CD8-positive, alpha-beta memory T cell (primary cell): ENCODE results near the gene ZNF581. TPM values are rescaled to one million over a fixed set of nuclear protein-coding genes. Genes with fewer than 3 reads are reported as not detected.

ENCODE experiments used
- CTCF ChIA-PET: fragments of 350-600 bp; sonication (Branson Sonifier 250); formaldehyde crosslinking; loops from one replicate; lab custom pipeline; 2021; ENCODE audit warnings: antibody characterized with exemption; lab: Charles Lee
- POLR2A ChIA-PET: fragments of 350-600 bp; sonication (Branson Sonifier 250); formaldehyde crosslinking; loops from one replicate; lab custom pipeline; 2021; ENCODE audit warnings: antibody characterized with exemption; lab: Charles Lee
- DNase-seq, 5 donors: peaks; one replicate each; pipeline versions ENCODE4 v3.0.0 to v3.0.0-alpha.2; 2020 to 2022; ENCODE audit warnings: mixed read lengths in 1 of 5
- H3K27ac ChIP-seq: one replicate; pipeline ENCODE4 v1.7.0; 2013; ENCODE audit warnings: low read depth, mild to moderate bottlenecking, low read length, moderate library complexity
- H3K27me3 ChIP-seq: 2 replicates; pipeline ENCODE4 v1.7.0; 2013; ENCODE audit warnings: low read length, mild to moderate bottlenecking; ENCODE audit not compliant: insufficient read depth, poor library complexity, severe bottlenecking
- H3K36me3 ChIP-seq: 2 replicates; pipeline ENCODE4 v1.7.0; 2013; ENCODE audit warnings: mild to moderate bottlenecking, low read length, moderate library complexity; ENCODE audit not compliant: insufficient read depth
- H3K4me1 ChIP-seq: 2 replicates; pipeline ENCODE4 v1.7.0; 2013; ENCODE audit warnings: mild to moderate bottlenecking, low read length, moderate library complexity; ENCODE audit not compliant: insufficient read depth
- H3K4me3 ChIP-seq: 2 replicates; pipeline ENCODE4 v1.7.0; 2013; ENCODE audit warnings: mild to moderate bottlenecking, low read length
- H3K9me3 ChIP-seq: 2 replicates; pipeline ENCODE4 v1.7.0; 2013; ENCODE audit warnings: mild to moderate bottlenecking, low read length
- H3K27ac Mint-ChIP-seq, 8 donors: one replicate each; pipeline ENCODE4 v1.8.0; 2020 to 2021; ENCODE audit warnings: mixed read lengths in 8 of 8, mild to moderate bottlenecking in 6 of 8, inconsistent platforms in 3 of 8, moderate library complexity in 3 of 8
- H3K27me3 Mint-ChIP-seq, 2 donors: one replicate each; pipeline ENCODE4 v1.8.0; 2020 to 2021; ENCODE audit warnings: mixed read lengths in 2 of 2, mild to moderate bottlenecking in 1 of 2, moderate library complexity in 1 of 2
- H3K36me3 Mint-ChIP-seq, 3 donors: one replicate each; pipeline ENCODE4 v1.8.0; 2020 to 2021; ENCODE audit warnings: mixed read lengths in 3 of 3, inconsistent platforms in 1 of 3, mild to moderate bottlenecking in 1 of 3
- H3K4me1 Mint-ChIP-seq, 3 donors: one replicate each; pipeline ENCODE4 v1.8.0; 2020 to 2021; ENCODE audit warnings: mixed read lengths in 3 of 3, inconsistent platforms in 1 of 3, mild to moderate bottlenecking in 1 of 3
- H3K4me3 Mint-ChIP-seq, 7 donors: one replicate each; pipeline ENCODE4 v1.8.0; 2020 to 2021; ENCODE audit warnings: mixed read lengths in 7 of 7, mild to moderate bottlenecking in 6 of 7, moderate library complexity in 4 of 7, inconsistent platforms in 2 of 7
- H3K9me3 Mint-ChIP-seq, 5 donors: one replicate each; pipeline ENCODE4 v1.8.0; 2020 to 2022; ENCODE audit warnings: mixed read lengths in 5 of 5, mild to moderate bottlenecking in 3 of 5, moderate library complexity in 2 of 5, inconsistent platforms in 1 of 5
- polyA plus RNA-seq: library from polyadenylated mRNA; unstranded; fragments of 300-500 nt; fragmentation: Illumina TruSeq; gene quantifications from one replicate; pipeline ENCODE4 v1.2.3, GENCODE V29; 2021
- total RNA-seq, 2 experiments: library from RNA; stranded (reverse); gene quantifications; one replicate each; pipeline ENCODE4 v1.2.3, GENCODE V29; 2021

The ZNF581 gene
- 10 to 100 TPM; 32.8 to 34.4 TPM for total RNA-seq
- polyA plus RNA-seq: 23.4 TPM

DNA sequence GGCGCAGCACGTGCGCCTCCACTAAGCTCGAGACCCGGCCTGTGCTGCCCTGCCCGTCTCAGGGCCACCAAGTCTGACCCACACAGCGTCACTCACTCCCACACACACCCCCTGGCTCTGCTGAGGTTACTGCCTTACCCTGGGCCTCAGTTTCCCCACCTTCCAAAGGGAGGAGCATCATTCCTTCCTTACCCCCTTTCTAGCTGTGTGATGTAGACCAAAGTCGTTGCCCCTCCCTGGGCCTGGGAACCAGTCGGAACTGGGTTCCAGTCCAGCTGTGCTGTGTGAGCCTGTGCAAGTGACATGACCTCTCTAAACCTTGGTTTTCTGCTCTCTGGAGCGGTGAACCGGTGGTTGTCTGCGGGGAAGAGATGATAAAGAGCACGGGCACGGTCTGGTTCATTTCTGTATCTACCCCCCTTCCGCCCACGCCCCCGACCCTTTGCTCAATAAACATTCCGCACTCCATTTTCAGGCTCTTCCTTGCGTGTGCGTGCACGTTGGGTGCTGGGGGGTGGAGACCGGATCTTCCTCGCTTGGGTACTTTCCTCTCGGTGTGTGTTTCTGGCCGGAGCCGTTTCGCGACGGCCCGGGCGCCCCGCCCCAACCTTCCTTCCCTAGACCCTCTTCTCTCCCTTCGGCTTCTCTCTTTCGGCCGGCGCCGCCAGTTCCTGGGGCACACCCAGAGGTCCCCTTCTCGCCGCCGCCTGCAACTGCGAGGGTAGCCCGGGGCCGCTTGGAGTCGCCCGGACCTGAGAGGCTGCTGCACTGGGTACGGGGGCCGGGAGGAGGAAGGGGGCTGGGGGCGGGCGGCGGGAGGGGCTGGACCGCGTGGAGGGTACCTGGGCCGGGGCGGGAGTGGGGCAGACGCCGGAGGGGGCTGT, at the start of gene ZNF581:
Gene ZNF581 (plus strand): TSS at position 647 of the 884 bp plus-strand sequence. CDS start 923 bp downstream, outside the sequence.
- peaks cover 33% of the 10 kb centered on the region for H3K4me1 ChIP-seq
- peak within 1 kb of the TSS; percentile 72 for H3K27ac ChIP-seq
- peaks cover 44 to 65% (median 58%) of the 10 kb centered on the region in 3 donors for H3K4me1 Mint-ChIP-seq
- H3K36me3 ChIP-seq: peaks cover 4% of the 10 kb centered on the region
- no peaks in the 10 kb centered on the region for H3K27me3 ChIP-seq
- H3K27me3 Mint-ChIP-seq: no peaks in the 10 kb centered on the region
- DNase-seq: peak; percentile 65 to 84 (median 72)
- H3K36me3 Mint-ChIP-seq: peaks cover 3 to 20% (median 3%) of the 10 kb centered on the region in 3 donors
- H3K27ac Mint-ChIP-seq: peak within 1 kb of the TSS; percentile 85 to 98 (median 96)
- H3K4me3 ChIP-seq: peak within 1 kb of the TSS; percentile 95
- no peaks in the 10 kb centered on the region for H3K9me3 ChIP-seq
- peaks cover 0 to 3% (median 0%) of the 10 kb centered on the region in 5 donors for H3K9me3 Mint-ChIP-seq
- peak within 1 kb of the TSS; percentile 84 to 98 (median 94) for H3K4me3 Mint-ChIP-seq
- POLR2A ChIA-PET: interaction anchor here (0.7 to 2.6 kb wide), 4 partner anchors 10 to 41 kb away, joined by 3 to 23 read pairs (median 8); partner anchors contain the start of genes U2AF2 and ZNF784
- CTCF ChIA-PET: interaction anchor here (0.7 to 1.9 kb wide), 5 partner anchors 10 to 23 kb away, joined by 3 to 14 read pairs (median 4); partner anchors contain the start of gene U2AF2

- peaks cover 3 to 7% of the 10 kb centered on the region in 2 donors for H3K27me3 Mint-ChIP-seq
- ChIA-PET CTCF (interaction anchor here (1.1 kb wide), 1 partner anchor 10 kb away, joined by 3 read pairs; no protein-coding TSS in a partner anchor), POLR2A (no interaction called here)
- Histone ChIP-seq H3K27me3 (no peaks in the 10 kb centered on the region), H3K4me1 (peaks cover 7% of the 10 kb centered on the region), H3K36me3 (peaks cover 12% of the 10 kb centered on the region), H3K9me3 (no peaks in the 10 kb centered on the region), H3K4me3 (no peak overlapping the region), H3K27ac (no peak overlapping the region)
- H3K4me1 Mint-ChIP-seq: peaks cover 6 to 9% (median 7%) of the 10 kb centered on the region in 3 donors
- peaks cover 13 to 45% (median 14%) of the 10 kb centered on the region in 3 donors for H3K36me3 Mint-ChIP-seq
- no peak for DNase-seq
- no peaks in the 10 kb centered on the region for H3K9me3 Mint-ChIP-seq
- peak overlapping the region in 1 of 7 donors; percentile 37 for H3K4me3 Mint-ChIP-seq
- H3K27ac Mint-ChIP-seq: peak overlapping the region in 3 of 8 donors; percentile 59 to 84 (median 67)
Measured at GRCh38 chr19:55594996-55595545, 48.4 kb upstream of the ZNF581 start.

DNA sequence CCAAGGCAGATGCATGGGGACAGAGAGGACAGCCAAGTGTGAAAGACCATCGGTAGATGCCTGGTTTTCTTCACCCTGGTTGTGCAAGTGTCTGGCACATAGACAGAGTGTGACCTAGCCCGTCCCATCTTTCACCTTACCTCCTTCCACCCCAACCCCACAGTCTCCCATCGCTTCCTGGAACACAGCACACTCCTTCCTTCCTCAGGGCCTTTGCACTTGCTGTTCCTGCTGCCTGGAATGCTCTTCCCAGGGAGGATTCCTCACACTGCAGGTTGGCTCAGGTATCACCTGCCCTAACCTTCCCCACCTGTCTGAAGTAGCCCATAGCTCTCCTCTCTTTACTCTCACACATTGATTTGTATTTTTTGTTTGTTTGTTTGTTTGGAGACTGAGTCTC, 47.1 kb upstream of the ZNF581 start:
- H3K36me3 Mint-ChIP-seq: peaks cover 13 to 48% (median 14%) of the 10 kb centered on the region in 3 donors
- DNase-seq: no peak
- Histone ChIP-seq H3K27ac (no peak overlapping the region), H3K4me3 (no peak overlapping the region), H3K4me1 (peaks cover 14% of the 10 kb centered on the region), H3K36me3 (peaks cover 12% of the 10 kb centered on the region), H3K9me3 (no peaks in the 10 kb centered on the region), H3K27me3 (no peaks in the 10 kb centered on the region)
- ChIA-PET CTCF (no interaction called here), POLR2A (no interaction called here)
- H3K9me3 Mint-ChIP-seq: no peaks in the 10 kb centered on the region
- H3K27me3 Mint-ChIP-seq: peaks cover 0 to 2% of the 10 kb centered on the region in 2 donors
- H3K27ac Mint-ChIP-seq: peak overlapping the region in 1 of 8 donors; percentile 54
- H3K4me3 Mint-ChIP-seq: peak overlapping the region in 2 of 7 donors; percentile 9 to 52
- peaks cover 13 to 14% (median 14%) of the 10 kb centered on the region in 3 donors for H3K4me1 Mint-ChIP-seq

DNA sequence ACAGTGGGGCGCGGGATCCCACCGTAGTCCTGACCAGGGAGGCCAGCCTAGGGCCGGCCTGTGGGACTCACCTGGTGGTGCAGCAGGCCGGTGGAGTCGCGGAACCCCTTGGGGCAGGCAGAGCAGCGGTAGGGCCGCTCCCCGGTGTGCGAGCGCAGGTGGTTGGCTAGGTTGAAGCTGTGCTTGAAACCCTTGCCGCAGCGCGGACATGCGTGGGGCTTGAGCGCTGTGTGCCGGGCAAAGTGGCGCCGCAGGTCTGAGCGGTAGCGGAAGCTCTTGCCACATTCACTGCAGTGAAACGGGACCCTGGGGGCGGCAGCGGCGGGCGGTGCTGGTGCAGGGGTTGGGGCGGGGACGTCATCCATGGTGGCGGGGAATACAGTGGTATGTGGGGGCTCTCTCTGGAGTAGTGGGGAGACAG, 45.9 kb upstream of the ZNF581 start:
- CTCF ChIA-PET: interaction anchor here (1.3 kb wide), 1 partner anchor 9 kb away, joined by 3 read pairs; no protein-coding TSS in a partner anchor
- peaks cover 13 to 45% (median 14%) of the 10 kb centered on the region in 3 donors for H3K36me3 Mint-ChIP-seq

GRCh38 chr19:55598034-55598433, 45.4 kb upstream of the ZNF581 start:
- peaks cover 17 to 19% (median 19%) of the 10 kb centered on the region in 3 donors for H3K4me1 Mint-ChIP-seq
- H3K4me3 Mint-ChIP-seq: peak overlapping the region in 1 of 7 donors; percentile 23
- Histone ChIP-seq H3K27ac (no peak overlapping the region), H3K4me3 (no peak overlapping the region), H3K4me1 (peaks cover 16% of the 10 kb centered on the region), H3K27me3 (no peaks in the 10 kb centered on the region), H3K9me3 (no peaks in the 10 kb centered on the region), H3K36me3 (peaks cover 12% of the 10 kb centered on the region)
- peaks cover 0 to 1% of the 10 kb centered on the region in 2 donors for H3K27me3 Mint-ChIP-seq
- peak overlapping the region in 3 of 8 donors; percentile 17 to 72 (median 57) for H3K27ac Mint-ChIP-seq
- CTCF ChIA-PET: interaction anchor here (1.3 to 1.5 kb wide), 2 partner anchors 8 to 9 kb away, joined by 3 to 5 read pairs; no protein-coding TSS in a partner anchor
- no peaks in the 10 kb centered on the region for H3K9me3 Mint-ChIP-seq
- DNase-seq: no peak
- H3K36me3 Mint-ChIP-seq: peaks cover 13 to 45% (median 14%) of the 10 kb centered on the region in 3 donors
- POLR2A ChIA-PET: interaction anchor here (2.2 kb wide), 1 partner anchor 27 kb away, joined by 34 read pairs; the partner anchor contains the start of gene ZNF784

More for the DNA sequence above, 45.9 kb upstream of the ZNF581 start:
- Mint-ChIP-seq H3K27ac (no peak overlapping the region), H3K4me3 (peak overlapping the region in 1 of 7 donors; percentile 52), H3K4me1 (peaks cover 17 to 19% (median 19%) of the 10 kb centered on the region in 3 donors), H3K27me3 (peaks cover 0 to 1% of the 10 kb centered on the region in 2 donors), H3K9me3 (no peaks in the 10 kb centered on the region)
- no peaks in the 10 kb centered on the region for H3K27me3 ChIP-seq
- H3K9me3 ChIP-seq: no peaks in the 10 kb centered on the region
- peaks cover 16% of the 10 kb centered on the region for H3K4me1 ChIP-seq
- peaks cover 12% of the 10 kb centered on the region for H3K36me3 ChIP-seq
- POLR2A ChIA-PET: no interaction called here
- no peak overlapping the region for H3K4me3 ChIP-seq
- DNase-seq: no peak
- H3K27ac ChIP-seq: no peak overlapping the region

DNA sequence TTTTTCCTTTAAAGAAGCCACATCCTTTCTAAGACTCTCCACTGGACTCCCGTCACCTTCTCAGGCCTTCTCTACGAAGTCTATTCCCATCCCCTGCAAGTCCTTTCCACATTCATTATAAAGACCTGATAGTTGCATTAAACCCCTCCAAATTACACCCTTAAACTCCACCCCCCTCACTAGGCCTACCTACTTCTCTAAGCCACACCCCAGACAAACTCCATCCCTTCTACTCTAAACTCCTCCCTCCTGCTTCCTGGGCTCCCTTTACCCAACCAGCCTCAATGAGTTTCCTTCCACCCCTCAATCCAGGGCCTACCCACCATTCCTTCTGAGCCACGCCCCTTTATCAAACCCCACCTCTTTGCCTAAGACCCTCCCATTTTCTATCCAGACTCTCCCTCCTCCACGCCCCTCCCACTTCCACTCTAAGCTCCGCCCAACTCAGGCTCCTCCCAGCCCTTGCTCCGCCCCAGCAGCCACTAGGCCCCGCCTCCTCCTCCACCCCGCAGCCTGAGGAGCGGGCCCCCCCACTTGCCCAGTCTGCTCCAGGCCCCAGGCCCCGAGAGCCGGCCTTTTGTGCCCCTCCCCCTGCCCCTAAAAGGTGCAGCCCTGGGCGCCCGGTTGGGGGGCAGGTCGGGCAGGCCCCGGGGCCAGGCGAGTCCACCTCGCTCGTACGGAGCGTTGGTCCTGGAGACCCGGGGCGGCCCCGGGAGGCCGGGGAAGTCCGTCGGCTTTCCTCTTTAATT, 44.6 kb upstream of the ZNF581 start:
- Mint-ChIP-seq H3K4me3 (peak overlapping the region; percentile 95 to 100 (median 98)), H3K9me3 (no peaks in the 10 kb centered on the region), H3K4me1 (peaks cover 17 to 26% (median 24%) of the 10 kb centered on the region in 3 donors), H3K27ac (peak overlapping the region; percentile 91 to 100 (median 98)), H3K36me3 (peaks cover 11 to 45% (median 13%) of the 10 kb centered on the region in 3 donors), H3K27me3 (peaks cover 0 to 1% of the 10 kb centered on the region in 2 donors)
- peaks cover 12% of the 10 kb centered on the region for H3K36me3 ChIP-seq
- peaks cover 16% of the 10 kb centered on the region for H3K4me1 ChIP-seq
- H3K4me3 ChIP-seq: peak overlapping the region; percentile 99
- CTCF ChIA-PET: interaction anchor here (0.6 to 3.9 kb wide), 8 partner anchors 9 to 122 kb away, joined by 3 to 15 read pairs (median 4); partner anchors contain the start of gene ZNF784
- POLR2A ChIA-PET: interaction anchor here (0.6 to 2.5 kb wide), 21 partner anchors 12 to 1430 kb away, joined by 3 to 34 read pairs (median 4); partner anchors contain the start of genes ISOC2, KMT5C, LENG8 and PPP6R1
- peak; percentile 85 to 96 (median 93) for DNase-seq
- H3K9me3 ChIP-seq: no peaks in the 10 kb centered on the region
- peak overlapping the region; percentile 91 for H3K27ac ChIP-seq
- H3K27me3 ChIP-seq: no peaks in the 10 kb centered on the region
